WTC11 (cell line): ENCODE results near the gene NRSN2. TPM values are rescaled to one million over a fixed set of nuclear protein-coding genes. Genes with fewer than 3 reads are reported as not detected.

Experiments
- GABPB1 ChIP-seq: sonication (generic); formaldehyde crosslinking; IDR thresholded peaks from 2 replicates; pipeline ENCODE4 v1.8.1; 2023; ENCODE audit warnings: mild to moderate bottlenecking, missing genetic modification reagents
- JAZF1 ChIP-seq: fragments of 250-450 bp; sonication (Bioruptor Pico); IDR thresholded peaks from 2 replicates; pipeline ENCODE4 v1.9.0; 2021; ENCODE audit warnings: moderate library complexity, mild to moderate bottlenecking, inconsistent platforms
- MYBL2 ChIP-seq: sonication (generic); formaldehyde crosslinking; IDR thresholded peaks from 2 replicates; pipeline ENCODE4 v1.8.1; 2023; ENCODE audit warnings: mild to moderate bottlenecking, moderate library complexity, missing genetic modification reagents
- SMAD3 ChIP-seq: sonication (generic); formaldehyde crosslinking; IDR thresholded peaks from 2 replicates; pipeline ENCODE4 v1.8.0; 2022; ENCODE audit warnings: missing genetic modification reagents, mild to moderate bottlenecking, borderline replicate concordance
- SOX15 ChIP-seq: fragments of 250-450 bp; sonication (Bioruptor Pico); IDR thresholded peaks from 2 replicates; pipeline ENCODE4 v1.9.0; 2021; ENCODE audit warnings: mild to moderate bottlenecking
- SP1 ChIP-seq: sonication (generic); formaldehyde crosslinking; conservative IDR thresholded peaks from 2 replicates; pipeline ENCODE4 v1.8.1; 2022; ENCODE audit warnings: missing genetic modification reagents
- ZNF416 ChIP-seq: fragments of 250-450 bp; sonication (Bioruptor Pico); IDR thresholded peaks from 2 replicates; pipeline ENCODE4 v1.9.0; 2021; ENCODE audit warnings: mild to moderate bottlenecking, inconsistent platforms
- ZNF423 ChIP-seq: fragments of 250-450 bp; sonication (Bioruptor Pico); IDR thresholded peaks from 2 replicates; pipeline ENCODE4 v2.1.2; 2022; ENCODE audit warnings: mild to moderate bottlenecking, moderate library complexity
- total RNA-seq: library from RNA; stranded (reverse); gene quantifications from 3 replicates; pipeline ENCODE4 v1.2.3, GENCODE V29; 2021
- TF ChIP-seq, protein P1 (sequence below): sonication (generic); formaldehyde crosslinking; IDR thresholded peaks from 2 replicates; pipeline ENCODE4 v1.8.0; 2023; ENCODE audit warnings: missing genetic modification reagents, mild to moderate bottlenecking, borderline replicate concordance
- TF ChIP-seq, protein P2 (sequence below): fragments of 250-450 bp; sonication (Bioruptor Pico); IDR thresholded peaks from 2 replicates; pipeline ENCODE4 v1.9.0; 2021; ENCODE audit warnings: mild to moderate bottlenecking
- TF ChIP-seq, protein P3 (sequence below): fragments of 200-600 bp; IDR thresholded peaks from 2 replicates; pipeline ENCODE4 v1.8.0; 2022; ENCODE audit warnings: antibody characterized with exemption
- TF ChIP-seq, protein P4 (sequence below): sonication (generic); formaldehyde crosslinking; conservative IDR thresholded peaks from 2 replicates; pipeline ENCODE4 v1.8.1; 2023; ENCODE audit warnings: mild to moderate bottlenecking, low read depth, missing genetic modification reagents, moderate library complexity

Gene NRSN2
- total RNA-seq, 1 experiment from 2014 or later, result 23.0 TPM

DNA sequence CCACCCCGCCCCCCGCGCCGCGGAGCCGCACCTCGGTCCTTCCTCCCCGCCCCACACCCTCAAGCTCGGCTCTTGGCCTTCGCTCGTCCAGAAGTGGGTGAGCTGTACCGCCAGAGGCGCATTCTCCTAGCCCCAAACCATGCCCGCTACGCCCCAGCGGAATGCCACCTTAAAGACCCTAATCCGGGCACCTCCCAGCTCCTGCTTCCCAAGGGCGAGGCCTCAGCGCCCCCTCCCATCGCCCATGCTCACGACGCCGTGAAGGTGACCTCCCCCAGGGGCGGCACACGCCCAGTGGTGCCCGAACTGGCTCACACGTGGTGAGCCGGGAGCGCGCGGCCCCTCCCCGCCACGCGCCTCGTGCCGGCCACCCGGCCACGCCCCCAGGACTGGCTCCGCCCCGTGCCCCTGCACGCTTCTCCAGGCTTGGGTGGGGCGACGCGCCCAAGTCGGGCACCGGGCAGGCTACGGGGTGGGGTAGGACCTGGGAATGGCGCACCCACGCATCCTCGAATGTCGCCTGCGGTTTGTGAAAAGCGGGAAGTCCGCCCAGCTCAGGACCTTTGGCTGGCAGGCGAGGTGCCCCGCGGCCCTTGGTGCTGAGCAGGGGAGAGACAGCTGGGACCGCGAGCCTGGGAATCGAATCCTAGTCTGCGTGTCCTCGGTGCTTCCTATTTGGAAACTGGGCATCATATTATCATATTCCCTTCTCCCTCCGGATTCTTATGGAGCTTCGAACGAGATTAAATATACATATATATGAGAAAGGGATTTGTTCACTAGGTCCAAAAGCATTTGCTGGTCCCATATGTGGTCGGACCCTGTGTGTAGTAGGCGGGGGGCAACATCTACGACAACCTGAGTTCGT lies 22.5 kb upstream of the NRSN2 start (continued):
- TF ChIP-seq, protein P1, sequence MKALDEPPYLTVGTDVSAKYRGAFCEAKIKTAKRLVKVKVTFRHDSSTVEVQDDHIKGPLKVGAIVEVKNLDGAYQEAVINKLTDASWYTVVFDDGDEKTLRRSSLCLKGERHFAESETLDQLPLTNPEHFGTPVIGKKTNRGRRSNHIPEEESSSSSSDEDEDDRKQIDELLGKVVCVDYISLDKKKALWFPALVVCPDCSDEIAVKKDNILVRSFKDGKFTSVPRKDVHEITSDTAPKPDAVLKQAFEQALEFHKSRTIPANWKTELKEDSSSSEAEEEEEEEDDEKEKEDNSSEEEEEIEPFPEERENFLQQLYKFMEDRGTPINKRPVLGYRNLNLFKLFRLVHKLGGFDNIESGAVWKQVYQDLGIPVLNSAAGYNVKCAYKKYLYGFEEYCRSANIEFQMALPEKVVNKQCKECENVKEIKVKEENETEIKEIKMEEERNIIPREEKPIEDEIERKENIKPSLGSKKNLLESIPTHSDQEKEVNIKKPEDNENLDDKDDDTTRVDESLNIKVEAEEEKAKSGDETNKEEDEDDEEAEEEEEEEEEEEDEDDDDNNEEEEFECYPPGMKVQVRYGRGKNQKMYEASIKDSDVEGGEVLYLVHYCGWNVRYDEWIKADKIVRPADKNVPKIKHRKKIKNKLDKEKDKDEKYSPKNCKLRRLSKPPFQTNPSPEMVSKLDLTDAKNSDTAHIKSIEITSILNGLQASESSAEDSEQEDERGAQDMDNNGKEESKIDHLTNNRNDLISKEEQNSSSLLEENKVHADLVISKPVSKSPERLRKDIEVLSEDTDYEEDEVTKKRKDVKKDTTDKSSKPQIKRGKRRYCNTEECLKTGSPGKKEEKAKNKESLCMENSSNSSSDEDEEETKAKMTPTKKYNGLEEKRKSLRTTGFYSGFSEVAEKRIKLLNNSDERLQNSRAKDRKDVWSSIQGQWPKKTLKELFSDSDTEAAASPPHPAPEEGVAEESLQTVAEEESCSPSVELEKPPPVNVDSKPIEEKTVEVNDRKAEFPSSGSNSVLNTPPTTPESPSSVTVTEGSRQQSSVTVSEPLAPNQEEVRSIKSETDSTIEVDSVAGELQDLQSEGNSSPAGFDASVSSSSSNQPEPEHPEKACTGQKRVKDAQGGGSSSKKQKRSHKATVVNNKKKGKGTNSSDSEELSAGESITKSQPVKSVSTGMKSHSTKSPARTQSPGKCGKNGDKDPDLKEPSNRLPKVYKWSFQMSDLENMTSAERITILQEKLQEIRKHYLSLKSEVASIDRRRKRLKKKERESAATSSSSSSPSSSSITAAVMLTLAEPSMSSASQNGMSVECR (CRISPR knock-in tag), result peak; percentile 95; the same call in 1 of the 2 replicates
- TF ChIP-seq GABPB1 (CRISPR knock-in tag), result peak; percentile 89
- peak; percentile 99 for TF ChIP-seq SP1
- TF ChIP-seq SOX15 (CRISPR knock-in tag), result no peak
- TF ChIP-seq, protein P2, sequence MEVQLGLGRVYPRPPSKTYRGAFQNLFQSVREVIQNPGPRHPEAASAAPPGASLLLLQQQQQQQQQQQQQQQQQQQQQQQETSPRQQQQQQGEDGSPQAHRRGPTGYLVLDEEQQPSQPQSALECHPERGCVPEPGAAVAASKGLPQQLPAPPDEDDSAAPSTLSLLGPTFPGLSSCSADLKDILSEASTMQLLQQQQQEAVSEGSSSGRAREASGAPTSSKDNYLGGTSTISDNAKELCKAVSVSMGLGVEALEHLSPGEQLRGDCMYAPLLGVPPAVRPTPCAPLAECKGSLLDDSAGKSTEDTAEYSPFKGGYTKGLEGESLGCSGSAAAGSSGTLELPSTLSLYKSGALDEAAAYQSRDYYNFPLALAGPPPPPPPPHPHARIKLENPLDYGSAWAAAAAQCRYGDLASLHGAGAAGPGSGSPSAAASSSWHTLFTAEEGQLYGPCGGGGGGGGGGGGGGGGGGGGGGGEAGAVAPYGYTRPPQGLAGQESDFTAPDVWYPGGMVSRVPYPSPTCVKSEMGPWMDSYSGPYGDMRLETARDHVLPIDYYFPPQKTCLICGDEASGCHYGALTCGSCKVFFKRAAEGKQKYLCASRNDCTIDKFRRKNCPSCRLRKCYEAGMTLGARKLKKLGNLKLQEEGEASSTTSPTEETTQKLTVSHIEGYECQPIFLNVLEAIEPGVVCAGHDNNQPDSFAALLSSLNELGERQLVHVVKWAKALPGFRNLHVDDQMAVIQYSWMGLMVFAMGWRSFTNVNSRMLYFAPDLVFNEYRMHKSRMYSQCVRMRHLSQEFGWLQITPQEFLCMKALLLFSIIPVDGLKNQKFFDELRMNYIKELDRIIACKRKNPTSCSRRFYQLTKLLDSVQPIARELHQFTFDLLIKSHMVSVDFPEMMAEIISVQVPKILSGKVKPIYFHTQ, result no peak
- peak; percentile 94 for TF ChIP-seq MYBL2 (CRISPR knock-in tag)
- TF ChIP-seq SMAD3, result 0 out of 2 replicates have a peak, but pooled peaks have one; percentile 70
- no peak for TF ChIP-seq ZNF423 (CRISPR knock-in tag)
- TF ChIP-seq, protein P3, sequence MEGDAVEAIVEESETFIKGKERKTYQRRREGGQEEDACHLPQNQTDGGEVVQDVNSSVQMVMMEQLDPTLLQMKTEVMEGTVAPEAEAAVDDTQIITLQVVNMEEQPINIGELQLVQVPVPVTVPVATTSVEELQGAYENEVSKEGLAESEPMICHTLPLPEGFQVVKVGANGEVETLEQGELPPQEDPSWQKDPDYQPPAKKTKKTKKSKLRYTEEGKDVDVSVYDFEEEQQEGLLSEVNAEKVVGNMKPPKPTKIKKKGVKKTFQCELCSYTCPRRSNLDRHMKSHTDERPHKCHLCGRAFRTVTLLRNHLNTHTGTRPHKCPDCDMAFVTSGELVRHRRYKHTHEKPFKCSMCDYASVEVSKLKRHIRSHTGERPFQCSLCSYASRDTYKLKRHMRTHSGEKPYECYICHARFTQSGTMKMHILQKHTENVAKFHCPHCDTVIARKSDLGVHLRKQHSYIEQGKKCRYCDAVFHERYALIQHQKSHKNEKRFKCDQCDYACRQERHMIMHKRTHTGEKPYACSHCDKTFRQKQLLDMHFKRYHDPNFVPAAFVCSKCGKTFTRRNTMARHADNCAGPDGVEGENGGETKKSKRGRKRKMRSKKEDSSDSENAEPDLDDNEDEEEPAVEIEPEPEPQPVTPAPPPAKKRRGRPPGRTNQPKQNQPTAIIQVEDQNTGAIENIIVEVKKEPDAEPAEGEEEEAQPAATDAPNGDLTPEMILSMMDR, result no peak
- TF ChIP-seq JAZF1 (CRISPR knock-in tag), result no peak
- TF ChIP-seq ZNF416, result no peak
- TF ChIP-seq, protein P4, sequence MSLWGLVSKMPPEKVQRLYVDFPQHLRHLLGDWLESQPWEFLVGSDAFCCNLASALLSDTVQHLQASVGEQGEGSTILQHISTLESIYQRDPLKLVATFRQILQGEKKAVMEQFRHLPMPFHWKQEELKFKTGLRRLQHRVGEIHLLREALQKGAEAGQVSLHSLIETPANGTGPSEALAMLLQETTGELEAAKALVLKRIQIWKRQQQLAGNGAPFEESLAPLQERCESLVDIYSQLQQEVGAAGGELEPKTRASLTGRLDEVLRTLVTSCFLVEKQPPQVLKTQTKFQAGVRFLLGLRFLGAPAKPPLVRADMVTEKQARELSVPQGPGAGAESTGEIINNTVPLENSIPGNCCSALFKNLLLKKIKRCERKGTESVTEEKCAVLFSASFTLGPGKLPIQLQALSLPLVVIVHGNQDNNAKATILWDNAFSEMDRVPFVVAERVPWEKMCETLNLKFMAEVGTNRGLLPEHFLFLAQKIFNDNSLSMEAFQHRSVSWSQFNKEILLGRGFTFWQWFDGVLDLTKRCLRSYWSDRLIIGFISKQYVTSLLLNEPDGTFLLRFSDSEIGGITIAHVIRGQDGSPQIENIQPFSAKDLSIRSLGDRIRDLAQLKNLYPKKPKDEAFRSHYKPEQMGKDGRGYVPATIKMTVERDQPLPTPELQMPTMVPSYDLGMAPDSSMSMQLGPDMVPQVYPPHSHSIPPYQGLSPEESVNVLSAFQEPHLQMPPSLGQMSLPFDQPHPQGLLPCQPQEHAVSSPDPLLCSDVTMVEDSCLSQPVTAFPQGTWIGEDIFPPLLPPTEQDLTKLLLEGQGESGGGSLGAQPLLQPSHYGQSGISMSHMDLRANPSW (CRISPR knock-in tag), result no peak
